Smooth muscle cell of the pulmonary artery (primary cell): Measurements from ENCODE around the gene DNPH1. TPM values are rescaled to one million over a fixed set of nuclear protein-coding genes. Genes with fewer than 3 reads are reported as not detected.

ENCODE experiments used
- total RNA-seq: library from RNA; depleted of rRNA; stranded (reverse); fragments of >200 nt; gene quantifications from 2 replicates; pipeline ENCODE4 v1.2.3, GENCODE V29; 2014

Gene DNPH1, protein sequence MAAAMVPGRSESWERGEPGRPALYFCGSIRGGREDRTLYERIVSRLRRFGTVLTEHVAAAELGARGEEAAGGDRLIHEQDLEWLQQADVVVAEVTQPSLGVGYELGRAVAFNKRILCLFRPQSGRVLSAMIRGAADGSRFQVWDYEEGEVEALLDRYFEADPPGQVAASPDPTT
- 29.1 and 40.7 TPM in 2 replicates for total RNA-seq

DNA sequence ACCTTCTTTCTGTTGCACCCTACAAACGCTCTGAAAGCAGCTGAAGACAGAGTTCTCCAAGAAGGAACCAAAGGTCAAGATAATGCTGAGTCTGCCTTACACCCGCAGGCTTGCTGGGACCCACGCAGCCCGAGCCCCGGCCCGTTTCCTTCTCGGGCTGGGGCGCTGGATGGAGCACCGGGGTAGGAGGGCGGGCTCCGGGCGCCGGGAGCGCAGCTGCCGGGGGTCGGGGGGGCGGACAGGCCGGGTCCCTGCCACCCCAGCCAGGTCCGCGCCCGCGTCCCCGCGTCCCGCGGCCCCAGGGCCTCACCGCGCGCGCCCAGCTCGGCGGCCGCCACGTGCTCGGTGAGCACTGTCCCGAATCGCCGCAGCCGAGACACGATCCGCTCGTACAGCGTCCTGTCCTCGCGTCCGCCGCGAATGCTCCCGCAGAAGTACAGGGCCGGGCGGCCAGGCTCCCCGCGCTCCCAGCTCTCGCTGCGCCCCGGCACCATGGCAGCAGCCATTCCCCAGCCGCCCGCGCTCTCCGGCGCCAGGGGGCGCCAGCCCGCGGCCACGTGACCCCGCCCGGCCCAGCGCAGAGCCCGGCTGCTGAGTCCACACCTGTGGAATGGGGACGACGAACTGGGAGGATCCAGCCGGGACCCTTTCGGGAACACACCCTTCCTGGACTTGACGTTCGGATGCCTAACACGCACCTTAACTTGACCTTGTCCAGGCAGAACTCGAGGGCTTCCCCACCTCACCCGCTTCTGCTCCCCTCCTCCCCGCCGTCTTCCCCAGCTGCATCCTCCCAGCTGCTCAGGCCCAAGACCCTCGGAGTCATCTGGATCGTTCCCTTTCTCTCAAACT is at the start of gene DNPH1:
TSS of gene DNPH1 (minus strand) at position 531 of the 852 bp plus-strand sequence. CDS start at position 506, 25 bp downstream.

DNA sequence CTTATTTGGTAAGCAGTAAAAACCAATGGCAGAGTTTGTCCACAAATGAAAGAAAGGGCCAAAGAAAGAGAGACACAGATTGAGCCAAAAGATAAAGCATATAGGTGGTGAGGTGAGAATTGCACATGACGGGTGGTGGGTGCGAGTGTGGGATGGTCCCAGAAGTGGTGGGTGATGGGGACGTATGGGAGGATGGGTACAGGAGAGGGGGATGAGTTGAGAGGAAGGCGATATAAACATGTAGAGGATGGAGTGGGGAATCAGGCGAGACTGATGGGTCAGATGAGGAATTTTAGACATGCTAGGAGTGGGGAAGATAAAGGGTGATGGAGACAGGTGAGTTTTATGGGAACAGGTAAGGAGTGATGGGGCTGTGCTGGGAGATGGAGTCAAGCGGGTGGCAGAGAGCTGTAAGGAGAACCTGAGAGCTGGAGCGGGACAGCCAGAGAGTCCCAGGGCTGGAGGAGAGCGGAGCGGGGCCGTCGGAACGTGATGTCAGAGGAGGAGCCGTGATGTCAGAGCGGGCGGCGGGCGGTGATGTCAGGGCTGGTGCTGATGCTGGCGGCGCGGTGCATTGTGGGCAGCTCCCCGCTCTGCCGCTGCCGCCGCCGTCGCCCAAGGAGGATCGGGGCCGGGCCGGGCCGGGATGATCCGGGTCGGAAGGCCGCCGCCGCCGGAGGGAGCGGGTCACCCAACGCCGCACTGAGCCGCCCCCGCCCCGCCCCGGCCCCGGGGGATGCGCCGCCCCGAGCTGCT is 13.8 kb upstream of the DNPH1 start, which contains the start of gene TTBK1:
TSS of gene TTBK1 (plus strand) at position 574 of the 756 bp plus-strand sequence. CDS start 3,180 bp downstream, outside the sequence.

GRCh38 chr6:43181942-43182860 is 47.1 kb downstream of the DNPH1 start, which contains the start of gene CUL9:
Gene CUL9 (plus strand): TSS chr6:43182196. CDS start chr6:43184311, 2,115 bp downstream.

Other genes starting within 250 kb of the DNPH1 start
- 30.0 and 39.8 TPM in 2 replicates for gene PPP2R5D, start 244.9 kb downstream of the DNPH1 start, total RNA-seq
- 49.3 and 53.0 TPM in 2 replicates for gene MEA1, start 215.5 kb downstream of the DNPH1 start, total RNA-seq
- gene KLHDC3, start 215.2 kb downstream of the DNPH1 start, total RNA-seq, result 59.1 and 86.7 TPM in 2 replicates
- gene RRP36, start 207.9 kb downstream of the DNPH1 start, total RNA-seq, result 57.6 and 63.3 TPM in 2 replicates
- 68.9 and 77.8 TPM in 2 replicates for gene CUL7, start 175.6 kb downstream of the DNPH1 start, total RNA-seq
- 16.3 and 19.5 TPM in 2 replicates for gene MRPL2, start 170.0 kb downstream of the DNPH1 start, total RNA-seq
- gene KLC4, start 169.8 kb downstream of the DNPH1 start, total RNA-seq, result 19.8 and 24.2 TPM in 2 replicates
- 36.5 and 85.2 TPM in 2 replicates for gene PTK7, start 153.2 kb downstream of the DNPH1 start, total RNA-seq
- gene SRF, start 58.2 kb downstream of the DNPH1 start, total RNA-seq, result 19.1 and 27.0 TPM in 2 replicates
- gene CUL9, start 47.3 kb downstream of the DNPH1 start, total RNA-seq, result 28.3 and 41.0 TPM in 2 replicates
- 0.07 TPM in 1 of 2 replicates, not detected in the other for gene TTBK1, start 14.0 kb upstream of the DNPH1 start, total RNA-seq
- gene SLC22A7, start 68.8 kb upstream of the DNPH1 start, total RNA-seq, result not detected in 2 replicates
- 0.39 TPM in 1 of 2 replicates, not detected in the other for gene CRIP3, start 79.3 kb upstream of the DNPH1 start, total RNA-seq
- gene ZNF318, start 140.2 kb upstream of the DNPH1 start, total RNA-seq, result 8.0 and 9.5 TPM in 2 replicates
- 24.1 and 30.9 TPM in 2 replicates for gene ABCC10, start 198.1 kb upstream of the DNPH1 start, total RNA-seq
- gene DLK2, start 226.1 kb upstream of the DNPH1 start, total RNA-seq, result 0.20 and 0.86 TPM in 2 replicates
- gene TJAP1, start 248.1 kb upstream of the DNPH1 start, total RNA-seq, result 9.6 and 13.7 TPM in 2 replicates